ENCODE measurements around the gene ZNF804A.

DNA sequence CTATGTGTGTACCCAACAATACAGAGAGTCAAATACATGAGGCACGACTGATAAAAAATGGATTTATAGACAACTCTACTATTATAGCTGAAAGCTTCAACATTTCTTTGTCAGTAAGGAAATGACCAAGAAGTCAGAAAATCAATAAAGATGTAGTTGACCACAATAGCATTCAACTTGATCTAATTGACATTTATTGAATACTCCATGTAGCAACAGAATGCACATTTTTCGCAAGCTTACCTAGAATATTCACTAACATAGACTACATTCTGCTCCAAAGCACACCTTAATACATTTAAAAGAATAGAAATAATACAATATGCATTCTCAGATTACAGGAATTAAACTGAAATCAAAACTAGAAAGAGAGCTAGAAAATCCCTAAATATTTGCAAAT lies 49.2 kb upstream of the ZNF804A start:
- no peak for TF ChIP-seq CREB5 (CRISPR knock-in tag; IDR thresholded peaks at IDR 0.05; ENCODE audit: low read depth)
- TF ChIP-seq, protein P1, sequence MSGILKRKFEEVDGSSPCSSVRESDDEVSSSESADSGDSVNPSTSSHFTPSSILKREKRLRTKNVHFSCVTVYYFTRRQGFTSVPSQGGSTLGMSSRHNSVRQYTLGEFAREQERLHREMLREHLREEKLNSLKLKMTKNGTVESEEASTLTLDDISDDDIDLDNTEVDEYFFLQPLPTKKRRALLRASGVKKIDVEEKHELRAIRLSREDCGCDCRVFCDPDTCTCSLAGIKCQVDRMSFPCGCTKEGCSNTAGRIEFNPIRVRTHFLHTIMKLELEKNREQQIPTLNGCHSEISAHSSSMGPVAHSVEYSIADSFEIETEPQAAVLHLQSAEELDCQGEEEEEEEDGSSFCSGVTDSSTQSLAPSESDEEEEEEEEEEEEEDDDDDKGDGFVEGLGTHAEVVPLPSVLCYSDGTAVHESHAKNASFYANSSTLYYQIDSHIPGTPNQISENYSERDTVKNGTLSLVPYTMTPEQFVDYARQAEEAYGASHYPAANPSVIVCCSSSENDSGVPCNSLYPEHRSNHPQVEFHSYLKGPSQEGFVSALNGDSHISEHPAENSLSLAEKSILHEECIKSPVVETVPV (CRISPR knock-in tag; IDR thresholded peaks at IDR 0.05) = no peak
- no peak for TF ChIP-seq RARB (CRISPR knock-in tag; IDR thresholded peaks at IDR 0.05)
- TF ChIP-seq, protein P2, sequence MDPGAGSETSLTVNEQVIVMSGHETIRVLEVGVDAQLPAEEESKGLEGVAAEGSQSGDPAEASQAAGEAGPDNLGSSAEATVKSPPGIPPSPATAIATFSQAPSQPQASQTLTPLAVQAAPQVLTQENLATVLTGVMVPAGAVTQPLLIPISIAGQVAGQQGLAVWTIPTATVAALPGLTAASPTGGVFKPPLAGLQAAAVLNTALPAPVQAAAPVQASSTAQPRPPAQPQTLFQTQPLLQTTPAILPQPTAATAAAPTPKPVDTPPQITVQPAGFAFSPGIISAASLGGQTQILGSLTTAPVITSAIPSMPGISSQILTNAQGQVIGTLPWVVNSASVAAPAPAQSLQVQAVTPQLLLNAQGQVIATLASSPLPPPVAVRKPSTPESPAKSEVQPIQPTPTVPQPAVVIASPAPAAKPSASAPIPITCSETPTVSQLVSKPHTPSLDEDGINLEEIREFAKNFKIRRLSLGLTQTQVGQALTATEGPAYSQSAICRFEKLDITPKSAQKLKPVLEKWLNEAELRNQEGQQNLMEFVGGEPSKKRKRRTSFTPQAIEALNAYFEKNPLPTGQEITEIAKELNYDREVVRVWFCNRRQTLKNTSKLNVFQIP (CRISPR knock-in tag; IDR thresholded peaks at IDR 0.05; ENCODE audit: borderline replicate concordance, low read depth) = no peak
- TF ChIP-seq, protein P3, sequence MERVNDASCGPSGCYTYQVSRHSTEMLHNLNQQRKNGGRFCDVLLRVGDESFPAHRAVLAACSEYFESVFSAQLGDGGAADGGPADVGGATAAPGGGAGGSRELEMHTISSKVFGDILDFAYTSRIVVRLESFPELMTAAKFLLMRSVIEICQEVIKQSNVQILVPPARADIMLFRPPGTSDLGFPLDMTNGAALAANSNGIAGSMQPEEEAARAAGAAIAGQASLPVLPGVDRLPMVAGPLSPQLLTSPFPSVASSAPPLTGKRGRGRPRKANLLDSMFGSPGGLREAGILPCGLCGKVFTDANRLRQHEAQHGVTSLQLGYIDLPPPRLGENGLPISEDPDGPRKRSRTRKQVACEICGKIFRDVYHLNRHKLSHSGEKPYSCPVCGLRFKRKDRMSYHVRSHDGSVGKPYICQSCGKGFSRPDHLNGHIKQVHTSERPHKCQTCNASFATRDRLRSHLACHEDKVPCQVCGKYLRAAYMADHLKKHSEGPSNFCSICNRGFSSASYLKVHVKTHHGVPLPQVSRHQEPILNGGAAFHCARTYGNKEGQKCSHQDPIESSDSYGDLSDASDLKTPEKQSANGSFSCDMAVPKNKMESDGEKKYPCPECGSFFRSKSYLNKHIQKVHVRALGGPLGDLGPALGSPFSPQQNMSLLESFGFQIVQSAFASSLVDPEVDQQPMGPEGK (CRISPR knock-in tag; IDR thresholded peaks at IDR 0.05; ENCODE audit: borderline replicate concordance) = no peak
- no peak for TF ChIP-seq ZNF70 (CRISPR knock-in tag; IDR thresholded peaks at IDR 0.05)
- no peak for TF ChIP-seq OSR1 (CRISPR knock-in tag; IDR thresholded peaks at IDR 0.05)
- no peak for TF ChIP-seq PPARA (CRISPR knock-in tag; IDR thresholded peaks at IDR 0.05; ENCODE audit: borderline replicate concordance)
- no peak for TF ChIP-seq ARNTL (CRISPR knock-in tag; IDR thresholded peaks at IDR 0.05; ENCODE audit: borderline replicate concordance, low read depth)
- TF ChIP-seq ZC3H10 (CRISPR knock-in tag; IDR thresholded peaks at IDR 0.05) = no peak
- TF ChIP-seq ZFP30 (CRISPR knock-in tag; IDR thresholded peaks at IDR 0.05) = no peak
- TF ChIP-seq CSDC2 (CRISPR knock-in tag; IDR thresholded peaks at IDR 0.05) = no peak

Measured in SK-N-SH treated with all-trans-retinoic acid at 6 μM for 48 hours (cell line).